Gastroesophageal sphincter (tissue), 3 donors: ENCODE results near the gene USP32.

Source experiments
- CTCF ChIP-seq, 4 experiments: fragments of 200-600 bp in 2 of 4; fragments of 450-650 bp in 2 of 4; sonication (generic) in 1 of 4; IDR thresholded peaks; one replicate each; pipeline ENCODE4 v1.5.1; 2017 to 2019; ENCODE audit warnings: antibody characterized with exemption in 4 of 4, mild to moderate bottlenecking in 2 of 4, moderate library complexity in 2 of 4
- EP300 ChIP-seq: sonication (generic); formaldehyde crosslinking; IDR thresholded peaks from one replicate; pipeline ENCODE4 v1.6.1; 2017; ENCODE audit warnings: antibody characterized with exemption, mild to moderate bottlenecking
- POLR2A ChIP-seq, 2 donors: fragments of 450-650 bp; IDR thresholded peaks; one replicate each; pipeline ENCODE4 v1.6.1; 2017; ENCODE audit warnings: antibody characterized with exemption in 2 of 2, mild to moderate bottlenecking in 2 of 2, moderate library complexity in 1 of 2
- POLR2AphosphoS5 ChIP-seq: sonication (generic); formaldehyde crosslinking; IDR thresholded peaks from one replicate; pipeline ENCODE4 v1.6.1; 2017; ENCODE audit warnings: antibody characterized with exemption

GRCh38 chr17:60248618-60249289 is 143.2 kb downstream of the USP32 start:
- TF ChIP-seq CTCF (IDR thresholded peaks at IDR 0.05) = no peak
- no peak for TF ChIP-seq POLR2A (IDR thresholded peaks at IDR 0.05)
- TF ChIP-seq POLR2AphosphoS5 = no peak
- TF ChIP-seq EP300 = no peak
